GM12891 (cell line): Measurements from ENCODE around the gene RPL6.
A peak's percentile ranks its signal among the peaks of the same experiment; 100 is the strongest.
"Not testable (repeated sequence)": the region's sequence is repeated elsewhere in the genome, so short reads cannot be mapped to it uniquely, and the experiment has no call there.

ENCODE experiments used
- DNase-seq: peaks from one replicate; pipeline ENCODE4 v3.0.0; 2011; ENCODE audit warnings: low spot score; ENCODE audit not compliant: insufficient read length
- FAIRE-seq: peaks from 2 replicates; lab custom pipeline; 2011; peaks lifted over from hg19 to GRCh38; lab: Jason Lieb, UNC
- PAX5 ChIP-seq: IDR thresholded peaks from 2 replicates; pipeline ENCODE4 v1.6.1; 2011; ENCODE audit warnings: low read length, moderate library complexity, mild to moderate bottlenecking; ENCODE audit not compliant: insufficient read depth, severe bottlenecking
- POLR2A ChIP-seq: IDR thresholded peaks from 2 replicates; pipeline ENCODE4 v1.6.1; 2011; ENCODE audit warnings: low read depth, low read length, control low read depth
- POLR2AphosphoS5 ChIP-seq: IDR thresholded peaks from 2 replicates; pipeline ENCODE4 v1.6.1; 2011; ENCODE audit warnings: low read depth, low read length, control low read depth
- POU2F2 ChIP-seq: IDR thresholded peaks from 2 replicates; pipeline ENCODE4 v1.6.1; 2011; ENCODE audit warnings: low read depth, mild to moderate bottlenecking, control low read depth, low read length, moderate library complexity
- SPI1 ChIP-seq: IDR thresholded peaks from 2 replicates; pipeline ENCODE4 v1.6.1; 2011; ENCODE audit warnings: low read depth, low read length, control low read depth
- TAF1 ChIP-seq: IDR thresholded peaks from 2 replicates; pipeline ENCODE4 v1.6.1; 2011; ENCODE audit warnings: low read depth, low read length, control low read depth

Gene RPL6

DNA sequence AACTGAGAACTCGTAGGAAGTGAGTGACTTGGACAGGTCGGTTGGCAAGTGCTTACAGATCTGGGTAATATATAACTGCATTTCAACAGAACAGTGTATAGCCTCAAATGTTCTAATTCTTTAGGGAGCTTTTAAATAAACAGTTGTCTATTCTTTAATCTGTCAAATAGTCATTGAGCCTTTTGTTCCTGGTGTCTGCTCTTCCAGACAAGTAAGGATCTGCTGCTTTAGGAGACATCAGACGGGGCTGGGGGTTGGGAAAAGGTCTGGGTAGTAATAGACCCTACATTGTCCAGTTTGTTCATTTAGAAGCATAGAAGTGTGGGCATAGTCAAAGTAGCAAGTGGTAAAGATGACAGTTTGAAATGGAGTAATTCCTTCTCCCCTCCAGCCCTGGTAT is 11.3 kb upstream of the RPL6 start:
- FAIRE-seq: no peak

DNA sequence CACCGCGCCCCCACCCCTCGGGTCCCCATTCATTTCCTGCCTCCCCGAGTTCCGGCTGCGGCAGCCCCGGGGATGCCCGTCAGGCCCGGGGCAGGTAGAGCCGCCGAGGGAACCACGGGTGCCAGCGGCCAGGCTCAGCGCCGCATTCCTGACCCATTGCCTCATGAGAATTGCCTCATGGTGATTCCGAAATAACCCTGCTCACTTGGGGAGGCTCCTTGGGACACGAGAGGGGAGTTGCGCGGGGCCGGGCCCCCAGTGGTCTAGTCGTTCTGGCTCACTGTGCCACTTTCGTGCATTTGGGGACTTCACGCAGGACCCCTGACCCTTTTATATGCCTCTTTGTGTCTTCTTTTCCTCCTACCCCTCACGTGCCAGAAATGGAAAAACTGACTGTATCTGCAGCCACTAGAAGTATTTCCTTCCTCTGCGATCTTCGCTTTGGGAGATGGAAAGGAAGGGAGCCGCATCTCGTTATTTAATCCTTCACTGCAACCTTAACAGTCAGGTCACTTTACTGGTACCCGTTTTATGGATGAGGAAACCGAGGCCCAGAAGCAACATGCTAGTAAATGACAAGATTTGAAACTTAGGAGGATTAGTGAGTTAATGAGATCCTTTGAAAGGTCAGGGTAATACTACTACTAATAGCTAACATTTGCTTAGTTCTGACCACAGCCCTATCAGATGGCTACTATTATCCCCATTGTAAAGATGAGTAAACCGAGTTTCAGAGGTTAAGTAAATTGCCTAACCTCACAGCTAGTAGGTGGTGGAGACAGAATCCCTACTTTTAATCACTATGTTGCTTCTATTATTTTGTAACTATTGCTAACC is 10.1 kb upstream of the RPL6 start:
- TF ChIP-seq POU2F2 (no peak), TAF1 (no peak), PAX5 (no peak), SPI1 (no peak), POLR2A (no peak; the same call in 1 of the 2 replicates), POLR2AphosphoS5 (no peak)
- FAIRE-seq (peak; percentile 78), DNase-seq (no peak)

More for the DNA sequence above, 11.3 kb upstream of the RPL6 start:
- DNase-seq: no peak
- no peak for TF ChIP-seq SPI1
- no peak for TF ChIP-seq PAX5
- TF ChIP-seq POU2F2: no peak
- TF ChIP-seq TAF1: no peak
- TF ChIP-seq POLR2A: no peak
- no peak for TF ChIP-seq POLR2AphosphoS5

DNA sequence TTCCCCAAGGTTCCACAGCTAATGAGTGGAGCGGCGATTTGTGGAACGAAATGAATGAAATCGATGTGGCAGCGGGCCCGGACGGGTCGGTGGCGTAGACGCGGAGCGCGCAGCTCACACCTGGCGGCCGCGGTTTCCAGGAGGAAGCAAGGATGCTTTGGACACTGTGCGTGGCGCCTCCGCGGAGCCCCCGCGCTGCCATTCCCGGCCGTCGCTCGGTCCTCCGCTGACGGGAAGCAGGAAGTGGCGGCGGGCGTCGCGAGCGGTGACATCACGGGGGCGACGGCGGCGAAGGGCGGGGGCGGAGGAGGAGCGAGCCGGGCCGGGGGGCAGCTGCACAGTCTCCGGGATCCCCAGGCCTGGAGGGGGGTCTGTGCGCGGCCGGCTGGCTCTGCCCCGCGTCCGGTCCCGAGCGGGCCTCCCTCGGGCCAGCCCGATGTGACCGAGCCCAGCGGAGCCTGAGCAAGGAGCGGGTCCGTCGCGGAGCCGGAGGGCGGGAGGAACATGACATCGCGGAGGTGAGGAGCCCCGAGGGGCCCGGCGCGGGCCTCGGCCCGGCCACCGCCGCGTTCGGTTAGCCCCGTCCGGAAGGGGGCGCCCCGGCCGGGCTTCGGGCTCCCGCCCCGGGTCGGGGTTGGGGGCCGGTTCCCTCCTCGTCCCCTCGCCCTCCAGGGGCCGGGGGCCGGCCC is 9.3 kb upstream of the RPL6 start, which contains the start of gene PTPN11:
PTPN11 (plus strand) TSS at position 340 of the 689 bp plus-strand sequence; CDS start at position 505, 165 bp downstream.
- DNase-seq (peak; percentile 75), FAIRE-seq (peak; percentile 86)
- TF ChIP-seq TAF1 (peak; percentile 91), POLR2A (peak; percentile 96), PAX5 (no peak), SPI1 (peak; percentile 34; the same call in 1 of the 2 replicates), POU2F2 (peak; percentile 76), POLR2AphosphoS5 (peak; percentile 97)

DNA sequence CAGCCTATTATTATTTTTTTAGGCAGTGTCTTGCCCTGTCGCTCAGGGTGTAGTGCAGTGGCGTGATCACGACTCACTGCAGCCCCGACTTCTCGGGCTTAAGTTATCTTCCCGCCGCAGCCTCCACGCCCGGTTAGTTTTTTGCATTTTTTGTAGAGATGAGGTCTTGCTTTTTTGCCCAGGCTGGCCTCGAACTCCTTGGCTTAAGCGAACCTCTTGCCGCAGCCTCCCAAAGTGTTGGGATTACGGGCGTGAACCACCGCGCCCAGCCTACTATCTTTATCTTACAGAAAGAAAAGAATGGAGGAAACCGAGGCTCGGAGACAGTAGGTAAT is 8.8 kb upstream of the RPL6 start:
- FAIRE-seq (no peak), DNase-seq (no peak)
- TF ChIP-seq SPI1 (no peak), TAF1 (no peak), PAX5 (no peak), POLR2A (no peak), POLR2AphosphoS5 (no peak), POU2F2 (no peak)

DNA sequence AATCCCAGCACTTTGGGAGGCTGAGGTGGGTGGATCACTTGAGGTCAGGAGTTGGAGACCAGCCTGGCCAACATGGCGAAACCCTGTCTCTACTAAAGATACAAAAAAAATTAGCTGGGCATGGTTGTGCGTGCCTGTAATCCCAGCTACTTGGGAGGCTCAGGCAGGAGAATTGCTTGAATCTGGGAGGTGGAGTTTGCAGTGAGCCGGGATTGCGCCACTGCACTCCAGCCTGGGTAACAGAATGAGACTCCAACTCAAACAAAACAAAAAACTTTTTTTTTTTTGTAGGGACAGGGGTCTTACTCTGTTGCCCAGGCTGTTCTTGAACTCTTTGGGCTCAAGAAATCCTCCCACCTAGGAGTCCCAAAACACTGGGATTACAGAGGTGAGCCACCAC is 6.1 kb upstream of the RPL6 start:
- FAIRE-seq, DNase-seq: not testable (repeated sequence)

DNA sequence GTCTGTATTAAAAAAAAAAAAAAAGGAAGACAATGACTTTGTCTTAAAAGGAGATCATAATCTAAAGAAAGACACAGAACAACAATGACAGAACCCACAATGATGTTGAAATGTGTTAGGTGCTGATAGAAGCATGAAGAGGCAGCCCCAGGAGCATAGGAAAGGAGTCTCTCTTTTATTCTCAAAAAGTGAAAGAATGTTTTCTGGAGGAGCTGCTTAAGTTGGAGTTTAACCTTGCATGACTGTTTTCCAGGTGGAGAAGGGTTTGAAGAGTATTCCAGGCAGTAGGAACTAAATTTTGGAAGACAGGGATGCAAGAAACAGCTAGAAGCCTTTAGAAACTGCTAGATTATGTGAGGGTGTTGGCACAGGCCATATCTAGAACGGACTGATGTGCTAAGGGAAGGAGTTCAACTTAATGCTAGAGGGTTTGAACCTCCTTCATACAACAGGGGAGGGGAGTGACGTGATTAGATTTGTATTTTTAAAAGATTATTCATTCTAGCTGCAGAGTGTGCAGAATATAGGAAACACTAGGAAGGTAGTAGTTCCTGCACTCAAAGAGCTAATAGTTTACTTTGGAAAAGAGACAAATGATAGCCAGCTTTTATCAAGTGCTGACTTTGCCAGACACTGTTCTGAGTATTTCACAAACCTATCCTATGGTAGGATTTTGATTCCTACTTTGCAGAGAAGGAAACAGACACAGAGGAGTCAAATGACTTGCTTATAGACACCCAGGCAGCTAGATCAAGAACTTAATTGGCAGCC is 4.6 kb upstream of the RPL6 start:
- DNase-seq (no peak), FAIRE-seq (no peak)
- TF ChIP-seq TAF1 (no peak), POLR2A (no peak), POLR2AphosphoS5 (no peak), POU2F2 (no peak), SPI1 (no peak), PAX5 (no peak)

DNA sequence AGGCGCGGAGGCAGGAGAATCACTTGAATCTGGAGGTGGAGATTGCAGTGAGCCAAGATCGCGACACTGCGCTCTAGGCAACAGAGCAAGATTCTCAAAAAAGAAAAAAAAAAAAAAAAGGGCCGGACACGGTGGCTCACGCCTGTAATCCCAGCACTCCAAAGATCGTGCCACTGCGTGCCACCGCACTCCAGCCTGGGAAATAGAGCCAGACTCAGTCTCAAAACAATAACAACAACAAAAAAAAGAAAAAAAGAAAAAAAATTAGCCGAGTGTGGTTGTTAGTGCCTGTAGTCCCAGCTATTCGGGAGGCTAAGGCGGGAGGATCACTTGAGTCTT is 470 bp upstream of the RPL6 start:
- FAIRE-seq (no peak), DNase-seq (no peak)
- no peak for TF ChIP-seq POLR2A
- TF ChIP-seq TAF1: no peak
- no peak for TF ChIP-seq SPI1
- no peak for TF ChIP-seq POLR2AphosphoS5
- no peak for TF ChIP-seq POU2F2
- no peak for TF ChIP-seq PAX5

DNA sequence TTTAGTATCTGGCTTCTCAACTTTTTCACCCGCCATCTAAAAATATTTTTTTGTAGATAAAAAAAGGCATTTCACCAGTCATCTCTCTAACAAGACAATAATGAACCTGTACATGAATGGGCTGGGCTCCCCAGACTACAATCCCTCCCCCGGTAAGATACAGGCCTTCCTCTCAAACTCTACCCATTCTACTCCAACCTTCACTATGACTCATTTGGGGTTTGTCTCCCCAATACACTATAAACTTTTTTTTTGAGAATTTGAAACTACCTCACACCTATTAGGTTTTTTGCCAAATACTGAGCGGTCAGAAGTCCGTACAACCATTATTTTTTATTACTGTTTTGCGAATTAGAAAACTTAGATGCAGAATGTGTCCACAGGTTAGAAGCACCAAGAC is 784 bp downstream of the RPL6 start:
- DNase-seq (no peak), FAIRE-seq (no peak)
- no peak for TF ChIP-seq POLR2A
- TF ChIP-seq POU2F2: no peak

DNA sequence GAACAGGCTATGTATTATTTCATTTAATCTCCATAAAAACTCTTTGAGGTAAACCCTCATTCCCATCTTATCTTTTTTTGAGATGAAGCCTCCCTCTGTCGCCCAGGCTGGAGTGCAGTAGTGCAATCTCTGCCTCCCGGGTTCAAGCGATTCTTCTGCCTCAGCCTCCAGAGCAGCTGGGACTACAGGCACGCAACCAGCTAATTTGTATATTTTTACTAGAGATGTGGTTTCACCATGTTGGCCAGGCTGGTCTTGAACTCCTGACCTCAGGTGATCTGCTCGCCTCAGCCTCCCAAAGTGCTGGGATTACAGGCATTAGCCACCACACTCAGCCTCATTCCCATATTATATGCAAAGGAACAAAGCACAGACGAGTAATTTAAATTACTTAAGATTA is 1.7 kb downstream of the RPL6 start:
- not testable (repeated sequence) for DNase-seq, FAIRE-seq
